ENCODE measurements around the gene ADD3.

Gene ADD3

GRCh38 chr10:110069502-110069982 is 61.8 kb downstream of the ADD3 start:
- no peak for DNase-seq

DNA sequence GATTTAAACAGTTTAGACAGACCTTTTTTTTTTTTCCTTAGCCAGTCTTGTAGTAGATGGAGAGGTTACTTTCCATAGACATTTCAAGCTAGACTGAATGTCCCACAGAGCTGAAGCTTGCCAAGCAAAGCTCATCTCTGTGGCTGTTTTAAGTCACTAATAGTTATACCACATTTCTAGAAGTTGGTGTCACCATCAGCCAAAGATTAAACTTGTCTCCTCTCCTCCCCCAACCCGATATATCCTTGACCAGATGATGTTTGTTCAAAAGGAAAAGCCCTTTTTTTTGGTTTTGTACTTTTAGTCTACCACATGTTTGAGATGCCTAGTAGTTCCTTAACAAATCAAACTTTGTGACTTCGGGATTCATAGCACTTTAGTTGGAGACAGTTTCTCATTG is 66.1 kb downstream of the ADD3 start:
- DNase-seq = no peak

GRCh38 chr10:110074298-110074697 is 66.5 kb downstream of the ADD3 start:
- DNase-seq = no peak

DNA sequence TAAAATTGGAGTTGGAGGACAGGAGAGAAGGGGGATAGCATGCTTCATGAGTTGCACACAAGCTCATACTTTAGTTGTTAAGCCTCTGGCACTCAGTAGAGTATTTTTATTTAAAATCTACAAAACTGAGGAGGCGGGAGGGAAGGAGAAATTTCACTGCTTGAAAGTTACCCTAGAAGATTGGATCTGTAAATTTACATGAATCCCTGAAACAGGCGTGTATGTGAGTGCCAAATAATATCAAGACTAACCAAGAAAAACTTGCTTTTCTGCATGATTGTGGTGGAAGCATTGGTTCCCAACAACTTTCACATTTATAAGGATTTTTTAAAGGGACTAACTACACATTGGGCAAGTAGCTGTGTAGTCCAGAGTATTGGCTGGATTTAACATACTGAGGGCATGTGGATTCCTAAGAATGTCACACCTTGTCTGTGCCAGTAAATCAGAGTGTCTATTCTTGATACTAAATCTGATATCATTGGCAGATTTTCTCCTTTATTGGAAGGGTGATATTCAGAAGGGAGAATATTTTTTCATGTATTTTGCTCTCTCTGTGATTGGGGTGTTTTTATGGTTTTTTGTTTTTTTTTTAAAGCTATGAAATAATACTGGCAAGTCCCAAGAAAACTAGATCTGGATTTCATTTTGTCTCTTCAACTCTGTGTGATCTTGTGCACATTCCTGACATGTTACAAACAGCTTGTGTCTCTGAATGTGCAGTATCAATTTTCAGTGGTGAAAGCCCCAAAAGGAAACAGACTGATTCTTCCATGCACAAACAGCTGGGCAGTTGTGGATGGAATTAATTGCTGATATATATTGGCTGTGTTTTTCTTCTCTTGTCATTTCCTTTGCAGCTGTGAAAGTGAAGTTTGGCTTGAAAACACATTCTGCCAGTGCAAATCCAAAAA is 67.2 kb downstream of the ADD3 start:
- no peak for DNase-seq

- no peak for DNase-seq
Measured at GRCh38 chr10:110075686-110076085, 67.9 kb downstream of the ADD3 start.

- no peak for DNase-seq
Measured at GRCh38 chr10:110076559-110077318, 69.0 kb downstream of the ADD3 start.

DNA sequence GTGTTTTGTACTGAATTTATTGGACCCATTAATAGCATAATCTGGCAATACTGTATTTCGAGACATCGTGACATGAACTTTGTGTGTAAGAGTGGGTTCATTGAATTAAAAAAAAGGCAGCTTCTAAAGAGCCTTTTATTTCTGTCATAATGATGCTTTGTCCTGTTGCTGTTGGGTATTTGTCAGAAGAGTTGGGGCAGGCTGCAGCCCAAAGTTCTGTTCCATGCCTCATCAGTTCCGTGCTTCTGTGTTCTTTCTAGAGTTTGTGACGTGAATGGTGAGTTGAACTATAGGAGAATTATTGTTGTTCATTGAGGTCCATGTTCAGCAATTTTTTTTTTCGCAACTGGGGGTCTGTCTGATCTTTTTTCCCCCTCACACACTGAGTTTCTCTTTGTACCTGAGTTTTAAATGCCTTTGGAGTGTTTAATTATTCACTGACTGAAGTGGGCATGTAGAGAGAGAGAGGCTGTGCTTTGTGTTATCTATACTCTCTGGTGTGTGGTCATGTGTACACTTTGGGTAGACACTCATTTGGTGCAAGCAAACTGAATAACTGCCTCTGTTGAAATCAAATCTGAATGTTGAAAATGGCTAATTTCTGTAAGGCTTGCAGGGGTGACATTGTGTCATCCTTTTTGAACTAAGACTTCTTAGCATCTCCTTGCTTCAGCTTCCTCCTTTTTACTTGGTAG is 69.8 kb downstream of the ADD3 start:
- DNase-seq = peak; percentile 19

- no peak for DNase-seq
Measured at GRCh38 chr10:110078317-110078716, 70.5 kb downstream of the ADD3 start.

DNA sequence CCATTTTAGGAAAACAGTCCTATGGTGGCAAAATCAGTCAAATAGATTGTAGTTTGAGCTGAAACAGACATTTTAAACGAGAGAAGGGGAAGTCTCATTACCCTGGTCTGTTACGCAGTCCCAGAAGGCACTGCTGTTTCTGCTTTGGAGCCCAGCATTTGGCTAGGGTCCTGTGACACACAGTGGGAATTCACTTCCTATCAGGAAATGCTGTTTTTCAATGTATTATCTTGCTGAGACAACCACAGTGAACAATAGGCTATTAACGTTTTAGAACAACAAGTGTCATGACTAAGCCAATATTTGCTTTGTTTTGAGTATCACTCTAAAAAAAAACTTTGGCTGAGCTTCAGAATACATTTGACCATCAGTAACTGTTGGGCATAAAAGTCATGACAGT is 74.1 kb downstream of the ADD3 start:
- DNase-seq = peak; percentile 94

- peak; percentile 89 for DNase-seq
Measured at GRCh38 chr10:110083884-110084283, 76.1 kb downstream of the ADD3 start.

DNA sequence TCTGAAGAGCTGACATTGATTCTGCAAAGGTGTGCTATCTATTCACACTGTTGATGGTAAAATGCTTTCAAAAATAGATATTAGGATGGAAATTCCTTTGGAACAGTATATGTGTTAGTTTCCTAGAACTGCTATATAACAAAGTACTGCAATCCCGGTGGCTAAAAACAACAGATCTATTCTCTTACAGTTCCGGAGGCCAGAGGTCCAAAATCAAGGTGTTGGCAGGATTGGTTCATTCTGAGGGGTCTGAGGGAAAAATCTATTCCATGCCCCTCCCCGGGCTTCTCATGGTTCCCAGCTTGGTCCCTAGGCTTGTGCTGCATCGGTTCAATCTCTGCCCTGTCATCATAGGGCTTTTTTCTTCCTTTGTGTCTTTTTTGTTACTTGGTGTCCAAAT is 79.9 kb downstream of the ADD3 start:
- no peak for DNase-seq

GRCh38 chr10:110088367-110089104 is 80.8 kb downstream of the ADD3 start:
- no peak for DNase-seq

- DNase-seq = no peak
Measured at GRCh38 chr10:110091830-110092229, 84.0 kb downstream of the ADD3 start.

GRCh38 chr10:110093722-110094121 is 85.9 kb downstream of the ADD3 start:
- DNase-seq = no peak

DNA sequence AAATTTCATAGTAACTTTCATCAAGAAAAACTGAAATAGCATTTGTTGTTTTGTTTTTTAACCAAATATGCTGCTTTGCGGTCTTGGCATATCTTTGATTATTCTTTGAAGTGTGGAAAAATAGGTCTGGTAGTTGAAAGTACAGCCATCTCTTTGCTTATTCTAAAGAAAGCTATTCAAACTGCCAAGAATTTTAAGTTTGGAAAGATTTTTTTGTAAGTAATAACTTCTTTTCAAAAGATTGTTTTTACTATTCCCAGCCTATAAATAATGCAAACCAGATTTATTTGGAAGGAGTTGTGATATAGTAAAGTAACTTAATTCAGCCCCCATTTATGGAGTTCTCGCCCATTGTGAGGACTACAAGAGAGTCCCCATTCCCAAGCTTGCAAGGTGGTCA is 87.0 kb downstream of the ADD3 start:
- DNase-seq = no peak

GRCh38 chr10:110101464-110102144 is 93.8 kb downstream of the ADD3 start:
- DNase-seq = no peak

GRCh38 chr10:110103921-110104461 is 96.2 kb downstream of the ADD3 start:
- DNase-seq = no peak

DNA sequence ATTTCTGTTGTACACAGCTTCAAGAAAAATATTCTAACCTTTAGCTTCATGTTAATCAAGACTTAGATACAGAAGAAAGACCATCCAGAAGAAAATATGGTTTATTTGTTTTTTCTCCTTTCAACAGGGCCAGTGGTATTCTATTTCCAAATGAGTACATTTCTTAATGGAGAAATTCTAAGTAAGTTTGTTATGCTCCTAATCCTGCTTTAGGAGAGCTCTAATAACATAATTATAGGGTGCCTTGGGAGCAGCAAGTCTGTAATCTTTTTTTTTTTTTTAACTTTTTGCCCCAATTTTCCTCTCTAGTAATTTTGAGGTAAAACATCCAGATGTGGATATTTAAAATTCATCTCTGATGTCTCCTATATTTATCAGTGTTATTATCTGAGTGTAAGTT is 98.1 kb downstream of the ADD3 start:
- DNase-seq = no peak

DNA sequence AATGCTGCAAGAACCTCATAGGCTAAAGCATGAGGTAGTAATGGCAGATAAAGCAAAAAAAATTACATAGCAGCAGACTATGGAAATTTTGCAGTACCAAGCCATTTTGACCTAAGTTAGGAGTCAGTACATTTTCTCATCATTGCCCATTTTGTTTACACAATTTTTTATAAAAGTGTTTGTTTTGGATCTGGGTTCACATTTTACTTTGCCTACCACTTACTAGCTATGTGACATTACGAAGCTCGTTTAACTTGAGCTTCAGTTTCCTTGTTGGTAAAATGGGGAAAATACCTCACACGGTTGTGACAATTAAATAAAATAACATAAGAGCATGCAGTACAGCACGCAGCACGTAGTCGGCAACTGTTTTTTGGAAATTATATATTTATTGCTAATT is 99.6 kb downstream of the ADD3 start:
- DNase-seq = no peak

DNA sequence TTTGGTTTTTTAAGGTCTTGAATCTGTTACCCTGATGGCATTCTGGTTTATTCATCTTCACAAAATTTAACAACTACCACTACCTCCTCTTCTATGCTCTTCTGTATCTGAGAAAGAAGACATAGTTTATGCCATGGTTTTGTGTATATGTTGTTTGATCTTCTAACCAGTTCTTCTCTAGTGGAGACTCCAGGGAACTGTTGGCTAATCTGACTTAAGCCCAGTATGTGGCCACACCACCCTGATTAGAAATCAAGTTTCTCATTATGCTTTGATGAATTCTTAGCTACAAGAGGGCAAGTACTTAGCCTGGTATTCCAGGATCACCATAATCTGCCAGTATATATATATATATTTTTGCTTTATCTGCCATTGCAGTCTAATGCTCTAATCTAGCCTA is 100.1 kb downstream of the ADD3 start:
- DNase-seq = peak; percentile 12

DNA sequence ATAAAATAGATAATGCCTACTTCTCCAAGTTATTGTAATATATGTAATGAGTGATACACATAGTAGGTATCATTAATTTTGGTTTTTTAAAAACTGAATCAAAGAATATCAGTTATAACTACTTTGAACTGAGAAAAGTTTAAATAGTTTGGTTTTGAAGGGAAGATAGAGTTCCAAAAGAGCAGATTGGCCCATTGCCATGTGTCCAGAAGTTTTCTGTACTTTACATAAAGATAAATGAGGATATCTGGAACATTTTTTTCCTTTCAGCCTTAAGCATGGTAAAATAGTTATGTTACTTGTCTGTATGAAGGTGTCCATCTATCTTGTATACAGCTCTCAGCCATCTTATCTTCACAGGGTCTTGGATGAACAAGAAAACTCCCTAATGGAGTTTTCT is 101.7 kb downstream of the ADD3 start:
- DNase-seq = no peak

DNA sequence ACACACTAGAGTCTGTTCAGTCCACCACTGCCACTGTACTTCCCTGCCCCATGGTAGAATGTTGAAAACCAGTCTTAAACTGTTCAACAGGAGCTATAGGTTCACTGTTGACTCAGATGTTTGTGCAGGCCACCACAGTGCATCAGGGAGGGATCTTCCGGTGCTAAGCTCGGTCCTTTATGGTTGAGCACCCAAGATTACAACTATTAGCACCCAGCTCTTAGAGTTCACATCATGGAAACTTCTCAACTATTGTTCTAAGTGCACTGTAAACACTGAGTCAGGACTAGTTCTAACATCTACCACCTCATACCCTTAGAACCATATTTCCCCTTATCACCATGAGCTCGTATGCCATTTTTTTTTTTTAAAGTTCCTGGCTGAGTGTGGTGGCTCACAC is 102.6 kb downstream of the ADD3 start:
- peak; percentile 68 for DNase-seq
